GM18502 (cell line): ENCODE measurements around the gene MGST2.

Experiments
- ATAC-seq: cut with Tn5 transposase; IDR thresholded peaks from one replicate; pipeline ENCODE4 v1.9.1; 2021; ENCODE audit warnings: mild to moderate bottlenecking; ENCODE audit not compliant: unreplicated experiment, poor library complexity

The MGST2 gene

DNA sequence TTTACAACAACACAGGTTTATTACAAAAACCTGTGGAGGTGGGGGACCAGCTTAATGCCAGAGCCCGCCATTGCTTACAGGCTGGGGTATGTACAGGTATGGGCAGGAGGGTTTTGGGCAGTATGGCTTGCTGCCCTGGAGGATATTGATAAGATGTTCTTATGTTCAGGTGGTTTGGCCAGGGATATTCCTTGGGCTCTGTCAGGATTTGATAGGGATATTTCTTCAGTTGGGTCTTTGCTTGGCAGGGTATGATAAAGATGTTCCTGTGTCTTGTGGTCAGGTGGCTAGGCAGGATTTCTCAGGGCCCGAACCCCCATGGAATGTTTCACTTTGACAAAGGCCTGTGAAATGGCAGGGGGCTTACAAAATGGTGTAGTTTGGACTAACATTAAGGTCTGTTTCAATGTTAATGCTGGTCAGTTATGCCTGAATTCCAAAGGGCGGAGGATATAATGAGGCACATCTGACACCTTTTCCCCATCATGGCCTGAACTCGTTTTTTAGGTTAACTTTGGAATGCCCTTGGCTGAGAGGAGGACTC lies 3.1 kb downstream of the MGST2 start:
- ATAC-seq = no peak

DNA sequence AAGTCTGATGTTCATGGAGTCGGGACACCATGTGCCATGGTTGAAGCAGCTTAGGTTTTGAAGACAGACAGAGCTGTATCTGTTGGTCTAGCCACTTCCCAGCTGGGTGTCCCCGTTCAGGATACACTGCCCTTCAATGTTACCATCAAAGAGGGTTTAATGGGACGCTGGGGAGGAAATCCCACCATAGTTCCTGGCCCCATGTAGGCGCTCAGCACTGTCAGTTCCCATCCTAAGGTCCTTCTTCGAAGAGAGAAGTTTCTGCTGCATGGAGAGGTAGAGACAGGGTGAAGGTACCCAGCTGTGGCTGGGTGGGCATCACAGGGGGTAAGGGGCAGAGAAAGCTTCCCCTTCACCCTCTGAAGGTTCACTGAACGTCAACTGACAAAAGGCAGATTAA lies 3.7 kb downstream of the MGST2 start:
- ATAC-seq = no peak

DNA sequence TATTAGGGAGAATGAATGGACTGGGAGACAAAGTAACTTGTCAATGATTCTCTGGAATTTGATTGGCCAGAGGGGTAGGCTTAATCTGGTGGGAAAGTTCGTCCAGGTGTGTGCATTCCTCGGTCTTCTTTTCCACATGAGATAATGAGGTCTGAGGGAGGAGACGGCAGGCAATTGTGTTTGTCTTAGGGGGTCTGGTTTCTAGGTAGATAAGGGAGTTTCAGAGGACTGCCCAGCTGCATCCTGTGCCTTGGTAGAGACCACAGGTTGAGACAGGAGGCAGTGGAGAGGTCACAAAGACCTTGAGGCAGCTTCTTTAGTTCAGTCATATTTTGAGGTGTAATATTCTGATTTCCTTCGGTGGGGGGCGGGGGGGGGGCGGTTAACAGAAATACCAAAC lies 4.3 kb downstream of the MGST2 start:
- ATAC-seq = no peak

GRCh38 chr4:139670775-139671174 lies 5.2 kb downstream of the MGST2 start:
- ATAC-seq = no peak

DNA sequence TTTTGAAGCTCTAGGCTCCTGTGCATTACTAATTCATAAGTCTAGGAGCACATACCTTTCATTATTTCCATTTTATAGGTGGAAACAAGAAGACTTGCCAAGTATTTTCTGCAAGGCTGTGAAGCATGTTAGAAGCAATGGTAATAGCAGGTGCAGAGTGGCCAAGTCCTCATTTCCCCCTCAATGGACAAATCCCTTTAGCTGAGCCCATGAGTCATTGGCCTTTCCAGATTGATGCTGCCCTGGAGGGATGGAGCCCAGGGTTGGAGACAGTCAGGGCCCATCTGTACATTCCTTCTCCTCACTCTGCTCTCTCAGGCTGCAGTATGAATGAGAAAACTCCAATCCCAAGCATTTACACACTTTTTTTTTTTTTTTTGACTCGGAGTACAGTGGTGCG lies 6.6 kb downstream of the MGST2 start:
- no peak for ATAC-seq

- ATAC-seq = no peak
Measured at GRCh38 chr4:139672732-139673131, 7.1 kb downstream of the MGST2 start.

DNA sequence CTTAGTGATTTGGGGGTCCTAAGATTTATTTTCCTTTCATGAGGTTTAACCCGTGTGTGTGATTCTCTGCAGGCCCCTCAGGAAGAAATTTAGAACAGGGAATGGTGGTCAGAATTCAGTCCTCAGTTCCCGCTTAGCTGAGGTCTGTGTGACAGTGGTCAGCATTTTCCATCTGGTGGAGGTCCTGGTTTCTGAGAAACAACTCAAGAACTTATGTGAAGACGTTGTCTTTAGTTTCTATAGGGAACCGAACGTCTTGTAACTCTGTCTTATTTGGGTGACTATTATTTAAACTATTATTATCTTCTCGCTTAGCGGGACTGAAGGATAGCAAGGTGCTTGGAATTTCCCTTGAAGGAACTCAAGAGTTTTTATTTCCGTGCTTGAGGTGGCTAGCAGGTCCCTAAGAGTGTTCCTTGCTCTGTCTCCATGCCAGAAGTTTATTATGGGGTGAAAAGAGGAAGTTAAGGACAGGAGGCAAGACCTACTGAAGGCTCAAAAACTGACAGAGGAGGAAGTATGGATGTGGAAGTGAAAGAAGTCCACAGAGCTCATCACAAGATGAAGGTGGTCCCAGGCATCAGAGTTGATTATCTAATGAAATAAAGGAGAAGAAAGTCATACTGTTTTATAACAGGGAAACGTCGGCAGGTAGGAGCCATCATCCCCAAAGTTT lies 9.4 kb downstream of the MGST2 start:
- peak; percentile 82 for ATAC-seq

- ATAC-seq = no peak
Measured at GRCh38 chr4:139675651-139676050, 10.0 kb downstream of the MGST2 start.

DNA sequence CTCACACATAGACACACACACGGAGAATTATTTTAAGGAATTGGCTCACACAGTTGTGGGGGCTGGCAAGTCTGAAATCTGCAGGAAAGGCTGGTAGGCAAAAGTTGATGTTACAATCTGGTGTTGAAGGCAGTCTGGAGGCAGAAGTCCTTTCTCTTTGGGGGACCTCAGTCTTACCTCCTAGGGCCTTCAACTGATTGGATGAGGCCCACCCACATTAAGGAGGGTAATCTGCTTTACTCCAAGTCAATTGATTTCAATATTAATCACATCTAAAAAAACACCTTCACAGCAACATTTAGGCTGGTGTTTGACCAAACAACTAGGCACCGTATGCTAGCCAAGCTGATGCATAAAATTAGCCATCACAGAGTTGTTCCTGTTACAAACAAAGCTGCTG lies 10.7 kb downstream of the MGST2 start:
- no peak for ATAC-seq

DNA sequence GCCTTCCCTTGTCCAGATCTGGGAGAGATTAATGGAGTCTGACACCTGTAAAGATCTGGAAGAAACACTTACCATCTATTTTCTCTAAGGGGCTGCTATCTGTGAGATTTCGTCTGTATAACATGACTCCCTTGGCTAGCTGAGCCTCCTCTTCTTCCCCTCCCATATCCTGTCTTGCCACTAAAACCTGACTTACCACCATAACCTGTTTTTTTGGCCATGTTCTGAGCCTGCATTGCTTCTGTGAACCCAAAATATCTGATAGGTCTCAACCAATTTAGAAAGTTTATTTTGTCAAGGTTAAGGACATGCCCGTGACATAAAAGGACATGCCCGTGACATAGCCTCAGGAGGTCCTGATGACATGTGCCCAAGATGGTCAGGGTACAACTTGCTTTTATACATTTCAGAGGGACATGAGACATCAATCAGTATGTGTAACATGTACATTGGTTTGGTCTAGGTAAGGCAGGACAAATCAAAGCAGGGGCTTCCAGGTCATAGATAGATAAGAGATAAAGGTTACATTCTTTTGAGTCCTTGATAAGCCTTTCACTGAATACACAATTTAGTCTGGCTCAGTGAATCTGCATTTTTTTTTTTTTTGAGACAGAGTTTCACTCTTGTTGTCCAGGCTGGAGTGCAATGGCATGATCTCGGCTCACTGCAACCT lies 11.4 kb downstream of the MGST2 start:
- no peak for ATAC-seq

- ATAC-seq = no peak
Measured at GRCh38 chr4:139682309-139682708, 16.7 kb downstream of the MGST2 start.

- ATAC-seq = no peak
Measured at GRCh38 chr4:139682741-139683151, 17.1 kb downstream of the MGST2 start.

- ATAC-seq = no peak
Measured at GRCh38 chr4:139684351-139684750, 18.7 kb downstream of the MGST2 start.

- no peak for ATAC-seq
Measured at GRCh38 chr4:139685180-139685579, 19.6 kb downstream of the MGST2 start.

DNA sequence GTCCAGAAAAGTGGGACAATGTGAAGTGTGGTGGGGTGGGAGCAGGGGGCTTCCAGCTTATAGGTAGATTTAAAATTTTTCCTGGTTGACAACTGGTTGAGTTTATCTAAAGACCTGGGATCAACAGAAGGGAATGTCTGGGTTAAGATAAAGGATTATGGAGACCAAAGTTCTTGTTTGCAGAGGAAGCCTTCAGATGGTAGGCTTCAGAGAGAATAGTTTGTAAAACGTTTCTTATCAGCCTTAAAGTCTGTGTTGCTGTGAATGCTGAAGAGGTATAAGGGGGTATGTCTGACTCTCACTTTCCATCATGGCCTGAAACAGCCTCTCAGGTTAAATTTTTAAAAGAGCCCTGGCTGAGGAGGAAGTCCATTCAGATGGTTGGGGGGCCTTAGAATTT lies 20.5 kb downstream of the MGST2 start:
- ATAC-seq = no peak

DNA sequence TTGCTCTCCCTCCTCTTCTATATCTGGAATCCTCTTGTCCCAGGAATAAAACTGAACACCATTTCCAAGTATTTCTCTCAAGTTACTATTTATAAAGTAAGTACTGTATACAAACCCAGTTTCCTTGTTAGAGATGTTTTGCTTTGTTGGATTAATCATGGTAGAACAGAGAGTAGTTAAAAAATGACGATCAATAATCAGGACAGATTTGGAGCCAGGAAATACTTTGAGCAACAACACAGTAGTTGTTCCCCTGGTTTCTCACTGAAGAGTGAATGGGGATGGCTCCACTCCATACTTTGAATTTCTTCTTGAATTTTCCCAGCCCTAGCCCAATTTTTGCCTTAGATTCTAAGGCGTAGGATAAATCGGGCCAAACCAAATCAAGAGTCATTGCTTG lies 21.4 kb downstream of the MGST2 start:
- no peak for ATAC-seq

DNA sequence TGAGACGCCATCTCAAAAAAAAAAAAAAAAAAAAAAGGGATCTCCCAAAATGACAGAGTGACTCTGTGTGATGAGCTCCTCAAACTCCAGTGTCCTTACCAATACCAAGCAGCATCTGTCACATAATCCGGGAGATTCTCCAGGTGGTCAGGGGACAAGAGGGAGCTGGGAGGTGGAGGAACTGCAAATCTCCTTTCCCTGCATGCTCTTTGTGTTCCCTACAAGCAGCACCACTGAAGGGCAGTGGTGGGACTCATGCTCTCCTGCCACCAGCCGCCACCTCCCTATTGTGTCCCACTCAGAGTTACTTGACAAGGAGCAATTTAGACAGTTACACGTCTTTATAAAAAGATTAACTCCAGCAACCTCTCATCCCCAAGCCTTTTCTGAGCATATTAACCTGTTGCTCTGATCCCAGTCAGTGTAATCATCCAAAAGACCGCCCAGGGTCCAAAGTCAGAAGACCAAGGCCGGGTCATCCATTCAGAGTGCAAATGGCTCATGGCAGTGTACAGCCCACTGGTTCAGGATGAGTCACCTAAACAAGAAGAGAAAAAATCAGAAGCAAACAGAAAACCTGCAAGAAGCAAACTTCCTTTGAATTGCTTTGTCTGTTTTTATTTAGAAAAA lies 23.6 kb downstream of the MGST2 start:
- ATAC-seq = no peak

DNA sequence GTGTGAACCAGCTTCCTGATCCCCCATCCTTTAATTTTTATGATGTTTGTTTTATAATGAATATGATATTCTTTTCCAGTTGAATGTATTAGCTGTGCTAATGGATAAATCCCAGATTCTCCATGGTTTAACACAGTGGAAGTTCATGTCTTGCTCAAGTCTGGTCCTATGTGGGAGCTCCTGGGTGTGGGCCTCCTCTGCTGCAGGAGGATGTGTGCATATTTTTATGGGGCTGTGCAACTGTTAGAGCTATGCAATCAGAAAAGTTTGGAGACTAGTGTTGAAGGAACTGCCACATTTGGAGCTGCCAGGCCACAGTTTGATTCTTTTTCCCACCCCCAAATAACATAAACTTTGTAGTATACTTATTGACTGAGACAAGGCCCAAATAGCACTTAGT lies 24.8 kb downstream of the MGST2 start:
- no peak for ATAC-seq

GRCh38 chr4:139692309-139693012 lies 26.8 kb downstream of the MGST2 start:
- peak; percentile 75 for ATAC-seq

GRCh38 chr4:139694522-139695107 lies 29.0 kb downstream of the MGST2 start:
- ATAC-seq = no peak

GRCh38 chr4:139696491-139696890 lies 30.9 kb downstream of the MGST2 start:
- ATAC-seq = no peak
